ENCODE data around the gene DRG1.

DRG1 gene

GRCh38 chr22:31399211-31400022, at the start of gene DRG1:
DRG1 (plus strand) TSS chr22:31399604; CDS start chr22:31399684, 80 bp downstream.
- DNase-seq (ENCODE audit: low read depth, low spot score), result peak; percentile 95
- TF ChIP-seq CTCF (IDR thresholded peaks at IDR 0.05; ENCODE audit: low read depth, low read length), result no peak
- in situ Hi-C loops (cut with HindIII; ENCODE audit: low sequenced_read_pairs), result no loop called here
- peak within 1 kb of the TSS; percentile 98 for H3K4me3 ChIP-seq (ENCODE audit: low read depth, low read length)

GRCh38 chr22:31349960-31350359, 49.4 kb upstream of the DRG1 start:
- no peak overlapping the region for H3K4me3 ChIP-seq (ENCODE audit: low read depth, low read length)
- no peak for TF ChIP-seq CTCF (IDR thresholded peaks at IDR 0.05; ENCODE audit: low read depth, low read length)
- no peak for DNase-seq (ENCODE audit: low read depth, low spot score)
- in situ Hi-C loops (cut with HindIII; ENCODE audit: low sequenced_read_pairs), result no loop called here

- no peak for DNase-seq (ENCODE audit: low read depth, low spot score)
- in situ Hi-C loops (cut with HindIII; ENCODE audit: low sequenced_read_pairs), result no loop called here
- TF ChIP-seq CTCF (IDR thresholded peaks at IDR 0.05; ENCODE audit: low read depth, low read length), result no peak
- no peak overlapping the region for H3K4me3 ChIP-seq (ENCODE audit: low read depth, low read length)
These were observed 49.0 kb upstream of the DRG1 start for GRCh38 chr22:31350410-31350863.

GRCh38 chr22:31354515-31354914, 44.9 kb upstream of the DRG1 start:
- in situ Hi-C loops (cut with HindIII; ENCODE audit: low sequenced_read_pairs), result no loop called here
- no peak overlapping the region for H3K4me3 ChIP-seq (ENCODE audit: low read depth, low read length)
- DNase-seq (ENCODE audit: low read depth, low spot score), result no peak
- no peak for TF ChIP-seq CTCF (IDR thresholded peaks at IDR 0.05; ENCODE audit: low read depth, low read length)

GRCh38 chr22:31360029-31360428, 39.4 kb upstream of the DRG1 start:
- in situ Hi-C loops (cut with HindIII; ENCODE audit: low sequenced_read_pairs), result no loop called here
- no peak for TF ChIP-seq CTCF (IDR thresholded peaks at IDR 0.05; ENCODE audit: low read depth, low read length)
- no peak for DNase-seq (ENCODE audit: low read depth, low spot score)
- H3K4me3 ChIP-seq (ENCODE audit: low read depth, low read length), result no peak overlapping the region

- in situ Hi-C loops (cut with HindIII; ENCODE audit: low sequenced_read_pairs), result no loop called here
- no peak for DNase-seq (ENCODE audit: low read depth, low spot score)
- TF ChIP-seq CTCF (IDR thresholded peaks at IDR 0.05; ENCODE audit: low read depth, low read length), result no peak
- no peak overlapping the region for H3K4me3 ChIP-seq (ENCODE audit: low read depth, low read length)
These were observed 37.7 kb upstream of the DRG1 start for GRCh38 chr22:31361743-31362142.

Data from astrocyte of the spinal cord (primary cell).